Gastroesophageal sphincter (tissue), 4 donors: ENCODE measurements around the gene RHBDD3. TPM values are rescaled to one million over a fixed set of nuclear protein-coding genes. Genes with fewer than 3 reads are reported as not detected.

Experiments
- ATAC-seq: fragments of 150-250 bp; one replicate; pipeline ENCODE4 v1.9.1; 2016; ENCODE audit warnings: mild to moderate bottlenecking, moderate library complexity
- H3K27ac ChIP-seq, 4 donors: fragments of 200-600 bp; sonication (generic) in 3 of 4; 1 replicate in 3 of 4; 2 replicates in 1 of 4; pipeline ENCODE4 v1.5.1; 2016 to 2019
- H3K27me3 ChIP-seq: fragments of 200-600 bp; sonication (generic); one replicate; pipeline ENCODE4 v1.5.1; 2019
- H3K36me3 ChIP-seq, 2 donors: fragments of 200-600 bp; sonication (generic); one replicate each; pipeline ENCODE4 v1.5.1; 2019; ENCODE audit warnings: control low read depth in 1 of 2
- H3K4me1 ChIP-seq, 3 donors: fragments of 200-600 bp; sonication (generic); 1 replicate in 2 of 3; 2 replicates in 1 of 3; pipeline ENCODE4 v1.5.1; 2016 to 2019; ENCODE audit warnings: control low read depth in 2 of 3
- H3K4me3 ChIP-seq, 2 donors: fragments of 200-600 bp; sonication (generic); one replicate each; pipeline ENCODE4 v1.5.1; 2019; ENCODE audit warnings: mild to moderate bottlenecking in 1 of 2, moderate library complexity in 1 of 2
- H3K9me3 ChIP-seq, 3 donors: fragments of 200-600 bp; sonication (generic); one replicate each; pipeline ENCODE4 v1.5.1; 2017 to 2019; ENCODE audit warnings: control low read depth in 2 of 3
- EP300 ChIP-seq: sonication (generic); formaldehyde crosslinking; IDR thresholded peaks from one replicate; pipeline ENCODE4 v1.6.1; 2017; ENCODE audit warnings: antibody characterized with exemption, mild to moderate bottlenecking
- POLR2A ChIP-seq, 2 donors: fragments of 450-650 bp; IDR thresholded peaks; one replicate each; pipeline ENCODE4 v1.6.1; 2017; ENCODE audit warnings: antibody characterized with exemption in 2 of 2, mild to moderate bottlenecking in 2 of 2, moderate library complexity in 1 of 2
- POLR2AphosphoS5 ChIP-seq: sonication (generic); formaldehyde crosslinking; IDR thresholded peaks from one replicate; pipeline ENCODE4 v1.6.1; 2017; ENCODE audit warnings: antibody characterized with exemption
- WGBS, 2 donors: methylation state at CpG; one replicate each; pipeline ENCODE4 v1.1.5; 2018; ENCODE audit warnings: low coverage in 1 of 2; 5-methylcytosine and 5-hydroxymethylcytosine counted together
- total RNA-seq, 4 donors: library from RNA; depleted of rRNA; stranded (reverse); fragments of >200 nt; gene quantifications; one replicate each; pipeline ENCODE4 v1.1.0, GENCODE V29; 2016
- TF ChIP-seq, protein P1 (sequence below), 4 experiments: fragments of 200-600 bp in 2 of 4; fragments of 450-650 bp in 2 of 4; sonication (generic) in 1 of 4; IDR thresholded peaks; one replicate each; pipeline ENCODE4 v1.5.1; 2017 to 2019; ENCODE audit warnings: antibody characterized with exemption in 4 of 4, mild to moderate bottlenecking in 2 of 4, moderate library complexity in 2 of 4

The RHBDD3 gene
- total RNA-seq, 4 donors from 2014 or later = 7.2 to 27.7 (median 19.6) TPM

DNA sequence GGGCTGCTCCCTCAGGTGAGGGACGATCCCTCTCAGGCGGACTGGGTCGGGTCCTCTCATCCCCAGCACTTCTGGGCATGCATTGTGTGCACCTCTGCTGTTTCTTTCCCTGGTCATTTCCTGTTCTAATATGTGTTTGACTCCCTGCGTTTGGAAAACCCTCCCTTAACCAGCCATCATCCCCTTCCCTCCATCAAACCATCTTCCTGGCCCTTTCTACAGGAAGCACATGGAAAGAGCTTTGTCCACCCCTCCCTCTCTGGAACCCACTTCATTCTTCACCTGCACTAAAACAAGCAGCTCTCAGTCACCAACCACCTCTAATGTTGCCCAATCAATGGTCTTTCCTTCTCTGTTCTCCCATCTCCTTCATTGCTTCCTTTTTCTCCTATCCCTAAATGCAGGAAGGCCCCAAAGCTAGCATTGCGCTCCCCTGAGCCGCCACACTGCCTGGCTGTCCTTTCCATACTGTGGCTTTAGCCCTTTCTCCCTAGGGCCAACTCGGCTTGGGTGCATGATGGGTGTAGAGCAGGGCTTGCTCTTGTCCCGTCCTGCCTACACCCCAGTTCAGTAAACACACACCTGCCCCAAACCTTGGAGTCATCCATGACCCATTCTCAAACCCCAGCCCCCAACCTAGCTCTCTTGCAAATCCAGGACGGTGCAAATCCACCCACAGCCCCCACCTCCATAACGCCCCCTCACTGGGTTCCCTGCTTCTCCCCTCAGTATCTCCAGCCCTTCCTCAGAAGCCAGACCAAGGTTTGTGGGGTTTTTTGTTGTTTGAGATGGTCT is 33.2 kb upstream of the RHBDD3 start:
- TF ChIP-seq EP300 (no peak), POLR2AphosphoS5 (peak; percentile 5), POLR2A (IDR thresholded peaks at IDR 0.05) (no peak)
- TF ChIP-seq, protein P1, sequence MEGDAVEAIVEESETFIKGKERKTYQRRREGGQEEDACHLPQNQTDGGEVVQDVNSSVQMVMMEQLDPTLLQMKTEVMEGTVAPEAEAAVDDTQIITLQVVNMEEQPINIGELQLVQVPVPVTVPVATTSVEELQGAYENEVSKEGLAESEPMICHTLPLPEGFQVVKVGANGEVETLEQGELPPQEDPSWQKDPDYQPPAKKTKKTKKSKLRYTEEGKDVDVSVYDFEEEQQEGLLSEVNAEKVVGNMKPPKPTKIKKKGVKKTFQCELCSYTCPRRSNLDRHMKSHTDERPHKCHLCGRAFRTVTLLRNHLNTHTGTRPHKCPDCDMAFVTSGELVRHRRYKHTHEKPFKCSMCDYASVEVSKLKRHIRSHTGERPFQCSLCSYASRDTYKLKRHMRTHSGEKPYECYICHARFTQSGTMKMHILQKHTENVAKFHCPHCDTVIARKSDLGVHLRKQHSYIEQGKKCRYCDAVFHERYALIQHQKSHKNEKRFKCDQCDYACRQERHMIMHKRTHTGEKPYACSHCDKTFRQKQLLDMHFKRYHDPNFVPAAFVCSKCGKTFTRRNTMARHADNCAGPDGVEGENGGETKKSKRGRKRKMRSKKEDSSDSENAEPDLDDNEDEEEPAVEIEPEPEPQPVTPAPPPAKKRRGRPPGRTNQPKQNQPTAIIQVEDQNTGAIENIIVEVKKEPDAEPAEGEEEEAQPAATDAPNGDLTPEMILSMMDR (IDR thresholded peaks at IDR 0.05) = no peak
- Histone ChIP-seq H3K27ac (peak overlapping the region in 1 of 4 donors; percentile 24), H3K4me3 (no peak overlapping the region), H3K9me3 (no peaks in the 10 kb centered on the region), H3K4me1 (peaks cover 0 to 29% (median 10%) of the 10 kb centered on the region in 3 donors), H3K27me3 (no peaks in the 10 kb centered on the region), H3K36me3 (peaks cover 4 to 59% of the 10 kb centered on the region in 2 donors)
- ATAC-seq = no peak
- 61 to 70% methylated on average over 6 to 9 of the region's 10 CpGs for WGBS, 2 donors

DNA sequence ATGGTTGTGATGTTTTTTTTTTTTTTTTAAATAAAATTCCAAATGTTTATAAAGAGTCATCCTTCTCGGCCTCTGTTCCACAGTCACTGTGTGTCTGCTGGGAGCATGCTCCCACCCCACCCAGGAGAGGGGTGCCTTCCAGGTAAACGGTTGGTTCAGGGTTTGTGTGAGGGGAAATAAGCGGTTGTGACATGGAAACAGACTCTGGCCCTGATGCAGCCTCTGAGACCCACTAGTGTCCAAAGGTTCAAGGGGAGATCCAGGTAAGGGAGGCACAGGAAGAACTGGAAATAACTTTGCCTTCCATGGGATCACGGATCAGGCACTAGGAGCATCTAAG is 32.7 kb upstream of the RHBDD3 start:
- no peaks in the 10 kb centered on the region for H3K9me3 ChIP-seq
- H3K36me3 ChIP-seq = peaks cover 4 to 65% of the 10 kb centered on the region in 2 donors
- no peak for ATAC-seq
- no peaks in the 10 kb centered on the region for H3K27me3 ChIP-seq
- WGBS, 2 donors = 52 to 54% methylated on average over 2 to 4 of the region's 4 CpGs
- H3K4me3 ChIP-seq = no peak overlapping the region
- peaks cover 0 to 23% (median 10%) of the 10 kb centered on the region in 3 donors for H3K4me1 ChIP-seq
- TF ChIP-seq EP300 (no peak), POLR2AphosphoS5 (no peak), POLR2A (IDR thresholded peaks at IDR 0.05) (no peak)
- TF ChIP-seq, protein P1 (IDR thresholded peaks at IDR 0.05) = no peak
- H3K27ac ChIP-seq = no peak overlapping the region

- H3K27me3 ChIP-seq = no peaks in the 10 kb centered on the region
- peaks cover 0 to 19% (median 10%) of the 10 kb centered on the region in 3 donors for H3K4me1 ChIP-seq
- H3K4me3 ChIP-seq = no peak overlapping the region
- TF ChIP-seq, protein P1 (IDR thresholded peaks at IDR 0.05) = no peak
- TF ChIP-seq POLR2AphosphoS5 (no peak), EP300 (no peak), POLR2A (IDR thresholded peaks at IDR 0.05) (no peak)
- peaks cover 4 to 76% of the 10 kb centered on the region in 2 donors for H3K36me3 ChIP-seq
- H3K9me3 ChIP-seq = no peaks in the 10 kb centered on the region
- H3K27ac ChIP-seq = no peak overlapping the region
- 79 to 95% methylated on average over 3 to 5 of the region's 19 CpGs for WGBS, 2 donors
- ATAC-seq = no peak
Measured at GRCh38 chr22:29299136-29299900, 31.5 kb upstream of the RHBDD3 start.

DNA sequence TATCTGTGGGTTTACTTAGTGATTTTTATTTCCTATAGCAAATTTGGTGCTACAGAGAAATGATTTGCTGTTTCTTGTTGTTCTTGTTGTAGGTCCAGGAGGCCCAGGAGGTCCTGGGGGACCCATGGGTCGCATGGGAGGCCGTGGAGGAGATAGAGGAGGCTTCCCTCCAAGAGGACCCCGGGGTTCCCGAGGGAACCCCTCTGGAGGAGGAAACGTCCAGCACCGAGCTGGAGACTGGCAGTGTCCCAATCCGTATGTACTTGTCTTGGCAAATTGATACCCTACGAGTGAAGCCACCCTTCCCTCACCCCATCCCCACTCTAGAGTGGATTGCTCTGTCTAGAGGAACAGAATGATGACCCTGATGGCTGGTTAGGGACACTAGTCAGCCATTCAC is 30.9 kb upstream of the RHBDD3 start:
- Histone ChIP-seq H3K27ac (no peak overlapping the region), H3K27me3 (no peaks in the 10 kb centered on the region), H3K9me3 (no peaks in the 10 kb centered on the region), H3K4me1 (peaks cover 0 to 19% (median 10%) of the 10 kb centered on the region in 3 donors), H3K4me3 (no peak overlapping the region), H3K36me3 (peaks cover 4 to 83% of the 10 kb centered on the region in 2 donors)
- TF ChIP-seq, protein P1 (IDR thresholded peaks at IDR 0.05) = no peak
- TF ChIP-seq POLR2A (IDR thresholded peaks at IDR 0.05) = no peak
- no peak for TF ChIP-seq EP300
- no peak for TF ChIP-seq POLR2AphosphoS5
- no CpG with 5 or more reads among the region's 8 CpGs for WGBS, 2 donors
- no peak for ATAC-seq
